Measurements from ENCODE around the gene ZNF230.

Gene ZNF230

DNA sequence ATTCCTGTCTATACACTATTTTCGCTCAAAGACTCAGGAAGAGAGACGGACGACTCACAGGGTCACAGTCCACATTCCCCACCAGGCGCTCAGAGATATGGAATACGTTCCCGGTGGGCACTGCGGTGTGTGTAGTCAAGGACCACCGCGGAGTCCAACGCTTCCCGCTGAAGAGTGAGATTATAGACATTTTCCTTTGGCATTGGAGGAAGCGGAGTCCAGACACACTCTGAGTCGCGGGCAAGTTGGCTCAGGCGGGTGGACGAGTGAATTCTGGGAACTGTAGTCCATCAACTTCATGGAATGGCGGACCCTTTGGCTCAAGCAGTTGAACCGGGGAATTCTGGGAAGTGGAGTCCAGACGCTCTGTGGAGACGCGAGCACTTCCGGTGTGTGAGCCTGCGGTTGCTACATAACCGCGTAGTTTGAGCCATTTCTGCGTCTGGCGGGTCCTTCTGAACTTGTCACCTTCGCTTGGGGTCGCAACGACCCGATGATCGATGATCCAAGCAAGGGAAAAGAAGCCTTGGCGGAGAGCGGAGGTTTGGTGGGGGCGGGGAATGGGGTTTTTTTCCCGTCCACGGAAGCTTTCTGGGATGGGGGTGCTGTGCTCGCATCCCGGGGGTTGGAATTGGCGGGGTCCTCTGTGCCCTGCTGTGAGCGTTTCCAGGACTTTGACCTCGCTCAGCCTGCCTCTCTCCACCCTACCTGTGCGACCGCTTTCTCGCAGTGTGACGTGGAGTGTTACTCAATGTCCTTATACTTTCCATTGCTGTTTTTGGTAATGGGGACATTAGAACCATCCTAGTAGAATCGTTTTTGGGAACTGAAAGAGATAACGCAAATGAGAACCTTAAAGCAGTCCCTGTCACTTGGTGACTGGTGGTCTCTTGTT is at the start of gene ZNF230:
ZNF230 (plus strand) TSS at position 392 of the 895 bp plus-strand sequence. CDS start 4,122 bp downstream, outside the sequence.
- DNase-seq = peak; percentile 96

DNA sequence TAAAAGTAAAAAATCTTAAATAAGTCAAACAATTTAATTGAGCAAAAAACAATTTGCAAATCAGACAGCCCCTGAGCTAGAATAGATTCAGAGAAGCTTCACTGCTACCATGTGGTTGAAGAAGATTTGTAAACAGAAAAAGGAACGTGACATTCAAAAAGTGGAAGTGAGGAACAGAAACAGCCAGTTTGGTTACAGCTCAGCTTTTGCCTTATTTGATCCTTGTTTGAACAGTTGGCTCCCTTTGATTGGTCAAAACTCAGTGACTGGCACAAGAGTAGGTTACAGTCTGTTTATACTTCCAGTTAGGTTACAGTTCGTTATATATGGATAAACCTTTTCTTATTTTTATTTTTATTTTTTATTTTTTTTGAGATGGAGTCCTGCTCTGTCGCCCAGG is 45.9 kb upstream of the ZNF230 start:
- DNase-seq = no peak

DNA sequence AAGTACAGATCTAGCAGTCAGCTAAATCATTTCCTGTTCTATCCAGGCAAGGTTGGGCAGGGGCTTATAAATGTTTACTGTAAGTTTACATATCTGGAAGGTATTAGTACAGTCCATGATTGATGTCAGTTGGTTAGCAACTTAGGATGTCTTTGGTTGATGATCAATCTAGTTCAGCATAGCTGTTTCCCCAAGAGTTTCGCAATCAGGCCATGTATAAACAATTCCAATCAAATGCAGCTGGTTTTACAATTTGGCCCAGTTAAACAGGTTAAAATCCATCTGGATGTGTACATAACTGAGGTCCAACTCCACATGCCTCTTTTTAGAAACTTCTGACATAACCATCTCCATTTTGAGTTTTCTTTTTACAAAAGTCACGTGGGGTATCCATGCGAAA is 44.9 kb upstream of the ZNF230 start:
- DNase-seq = no peak

DNA sequence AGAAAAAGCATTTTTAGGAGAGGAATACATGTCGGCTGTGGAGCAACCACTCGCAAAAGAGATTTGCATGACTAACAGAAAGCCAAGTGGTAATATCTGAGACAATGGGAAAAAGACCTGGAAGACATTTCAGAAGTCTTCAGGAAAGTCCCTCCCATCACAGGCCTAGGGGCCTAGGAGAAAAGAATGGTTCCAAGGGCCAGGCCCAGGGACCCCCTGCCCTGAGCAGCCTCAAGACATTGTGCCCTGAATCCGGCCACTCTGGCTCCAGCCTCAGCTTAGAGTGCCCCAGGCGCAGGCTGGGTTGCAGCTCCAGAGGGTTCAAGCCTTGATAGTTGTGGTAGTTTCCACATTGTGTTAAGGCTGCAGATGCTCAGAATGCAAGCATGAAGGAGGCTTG is 42.3 kb upstream of the ZNF230 start:
- DNase-seq = no peak

GRCh38 chr19:43966079-43966694 is 36.6 kb upstream of the ZNF230 start:
- no peak for DNase-seq

DNA sequence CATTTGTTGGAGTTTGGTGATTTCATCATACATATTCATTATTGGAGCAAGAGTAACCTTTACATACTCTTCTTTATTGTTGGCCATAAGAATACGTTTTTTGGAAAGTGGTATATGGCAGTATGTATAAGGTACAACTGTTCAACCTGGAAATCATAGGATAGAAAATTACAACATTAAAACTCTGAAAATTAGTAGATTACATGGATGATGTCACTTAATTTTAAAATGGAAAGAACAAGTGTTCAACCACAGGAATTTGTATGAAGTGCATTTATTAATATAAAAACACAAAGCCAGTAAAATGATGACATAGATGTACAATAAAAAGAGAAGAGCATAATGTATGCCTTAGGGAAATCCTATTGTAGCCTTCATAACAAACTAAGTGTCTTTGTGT is 26.0 kb upstream of the ZNF230 start:
- no peak for DNase-seq

DNA sequence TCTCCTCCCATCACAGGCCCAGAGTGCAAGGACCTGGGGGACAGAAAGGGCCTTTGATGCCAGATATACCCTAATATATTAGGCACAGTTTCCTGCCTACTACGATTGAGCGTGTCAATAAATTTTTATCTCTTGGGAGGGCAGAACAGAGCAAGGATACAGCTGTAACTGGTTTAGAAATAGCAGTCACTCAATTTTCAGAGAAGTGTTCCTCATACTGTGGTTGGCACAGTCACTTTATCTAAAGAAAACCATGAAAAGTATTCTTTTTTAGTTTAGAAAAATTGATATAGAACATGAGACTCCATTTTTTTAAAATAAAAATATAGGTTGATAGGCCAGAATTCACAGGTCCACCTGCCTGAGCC is 19.2 kb upstream of the ZNF230 start:
- DNase-seq = peak; percentile 36

DNA sequence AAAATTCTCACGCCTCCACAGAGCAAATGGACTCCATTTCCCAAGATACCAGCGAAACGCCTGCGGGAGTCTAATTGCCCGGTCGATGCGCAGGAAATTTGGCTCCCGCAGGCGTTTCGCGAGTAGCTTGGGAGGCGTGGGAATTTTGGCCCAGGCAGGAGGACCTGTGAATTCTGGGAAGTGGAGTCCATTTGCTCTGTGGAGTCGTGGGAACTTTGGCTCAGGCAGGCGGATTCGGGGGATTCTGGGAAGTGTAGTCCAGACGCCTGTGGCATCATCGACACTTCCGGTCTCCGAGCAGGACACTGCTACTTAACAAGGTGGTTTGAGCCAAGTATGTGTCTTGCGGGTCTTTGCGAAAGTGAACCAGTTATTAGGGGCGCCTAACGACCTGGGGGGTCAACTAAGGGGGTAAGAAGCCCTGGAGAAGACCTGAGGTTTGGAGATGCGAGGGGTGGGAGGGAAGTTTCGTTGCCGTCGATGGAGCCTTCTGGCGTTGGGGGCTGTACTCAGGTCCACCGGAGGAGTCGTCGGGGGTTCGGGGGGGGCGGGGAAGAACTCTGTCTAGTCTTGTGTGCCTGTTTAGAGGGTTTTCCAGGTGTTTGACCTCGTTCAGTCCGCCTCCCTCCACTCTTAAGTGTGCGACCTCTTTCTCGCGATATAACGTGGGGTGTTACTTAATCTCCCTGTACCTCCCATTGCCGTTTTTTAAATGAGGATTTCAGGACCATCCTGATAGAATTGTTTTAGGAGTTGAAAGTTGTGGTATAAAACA is 18.7 kb upstream of the ZNF230 start, which contains the start of gene ZNF155:
ZNF155 (plus strand) TSS at position 277 of the 775 bp plus-strand sequence. CDS start 4,356 bp downstream, outside the sequence.
- DNase-seq = peak; percentile 99

- DNase-seq = peak; percentile 68
These were observed 18.1 kb upstream of the ZNF230 start for GRCh38 chr19:43984687-43985000.

DNA sequence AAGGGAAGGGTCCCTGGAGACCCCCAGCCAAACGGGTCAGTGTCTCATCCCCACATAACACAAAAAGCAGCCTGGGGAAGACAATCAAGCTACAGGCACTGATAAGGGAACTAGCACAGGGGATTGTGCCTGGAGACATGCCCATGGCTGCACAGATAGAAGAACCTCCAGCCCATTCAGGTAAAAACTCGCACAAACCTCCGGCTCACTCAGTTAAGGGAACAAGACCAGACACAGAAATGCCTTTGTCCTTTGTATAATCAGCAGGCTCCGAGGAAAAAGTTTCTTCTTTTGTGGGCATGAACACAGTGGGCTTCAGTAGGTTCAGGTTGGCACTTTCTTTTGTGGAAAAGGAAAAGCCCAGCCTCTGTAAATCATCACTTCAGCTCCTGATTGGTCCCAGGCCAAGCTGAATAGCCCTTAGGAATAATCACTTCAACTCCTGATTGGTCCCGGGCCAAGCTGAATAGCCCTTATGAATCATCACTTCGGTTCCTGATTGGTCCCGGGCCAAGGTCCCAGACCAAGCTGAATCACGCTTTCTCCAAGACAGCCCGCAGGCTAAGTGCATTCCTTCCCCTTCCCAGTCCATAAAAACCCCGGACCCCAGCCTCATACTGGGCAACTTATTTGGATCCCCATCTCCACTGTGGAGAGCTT is 5.0 kb upstream of the ZNF230 start:
- DNase-seq = no peak

- no peak for DNase-seq
These were observed 568 bp upstream of the ZNF230 start for GRCh38 chr19:44002212-44002565.

GRCh38 chr19:44003461-44004009 is 778 bp downstream of the ZNF230 start:
- peak; percentile 41 for DNase-seq

DNA sequence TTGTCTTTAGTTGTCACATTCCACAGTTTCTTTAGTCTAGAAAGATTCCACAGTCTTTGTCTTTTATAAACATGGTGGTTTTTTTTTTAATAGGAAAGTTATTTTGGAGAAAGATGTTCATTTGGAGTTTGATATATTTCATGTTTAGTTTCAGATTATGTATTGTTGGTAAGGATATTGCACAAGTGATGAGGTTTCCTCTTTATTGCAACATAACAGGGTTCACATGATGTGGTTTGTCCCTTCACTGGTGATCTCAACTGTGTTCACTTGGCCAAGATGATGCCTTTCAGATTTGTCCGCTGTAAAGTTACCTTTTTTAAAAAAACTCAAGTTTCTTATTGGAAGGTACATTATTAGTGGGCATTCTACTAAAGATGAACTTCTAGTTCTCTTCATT is 3.2 kb downstream of the ZNF230 start:
- DNase-seq = no peak

GRCh38 chr19:44007473-44007872 is 4.7 kb downstream of the ZNF230 start:
- DNase-seq = no peak

- no peak for DNase-seq
These were observed 7.7 kb downstream of the ZNF230 start for GRCh38 chr19:44010468-44010867.

GRCh38 chr19:44019498-44019897 is 16.7 kb downstream of the ZNF230 start:
- DNase-seq = no peak

DNA sequence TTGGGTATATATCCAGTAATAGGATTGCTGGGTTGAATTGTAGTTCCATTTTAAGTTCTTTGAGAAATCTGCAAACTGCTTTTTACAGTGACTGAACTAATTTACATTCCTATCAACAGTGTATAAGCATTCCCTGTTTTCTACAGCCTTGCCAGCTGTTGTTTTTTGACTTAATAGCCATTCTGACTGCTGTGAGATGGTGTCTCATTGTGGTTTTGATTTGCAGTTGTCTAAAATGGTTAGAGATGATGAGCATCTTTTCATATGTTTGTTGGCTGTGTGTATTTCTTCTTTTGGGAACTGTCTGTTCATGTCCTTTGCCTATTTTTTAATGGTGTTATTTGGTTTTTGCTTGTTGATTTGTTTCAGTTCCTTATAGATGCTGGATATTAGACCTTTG is 18.5 kb downstream of the ZNF230 start:
- no peak for DNase-seq

GRCh38 chr19:44024900-44025216 is 22.1 kb downstream of the ZNF230 start:
- no peak for DNase-seq

DNA sequence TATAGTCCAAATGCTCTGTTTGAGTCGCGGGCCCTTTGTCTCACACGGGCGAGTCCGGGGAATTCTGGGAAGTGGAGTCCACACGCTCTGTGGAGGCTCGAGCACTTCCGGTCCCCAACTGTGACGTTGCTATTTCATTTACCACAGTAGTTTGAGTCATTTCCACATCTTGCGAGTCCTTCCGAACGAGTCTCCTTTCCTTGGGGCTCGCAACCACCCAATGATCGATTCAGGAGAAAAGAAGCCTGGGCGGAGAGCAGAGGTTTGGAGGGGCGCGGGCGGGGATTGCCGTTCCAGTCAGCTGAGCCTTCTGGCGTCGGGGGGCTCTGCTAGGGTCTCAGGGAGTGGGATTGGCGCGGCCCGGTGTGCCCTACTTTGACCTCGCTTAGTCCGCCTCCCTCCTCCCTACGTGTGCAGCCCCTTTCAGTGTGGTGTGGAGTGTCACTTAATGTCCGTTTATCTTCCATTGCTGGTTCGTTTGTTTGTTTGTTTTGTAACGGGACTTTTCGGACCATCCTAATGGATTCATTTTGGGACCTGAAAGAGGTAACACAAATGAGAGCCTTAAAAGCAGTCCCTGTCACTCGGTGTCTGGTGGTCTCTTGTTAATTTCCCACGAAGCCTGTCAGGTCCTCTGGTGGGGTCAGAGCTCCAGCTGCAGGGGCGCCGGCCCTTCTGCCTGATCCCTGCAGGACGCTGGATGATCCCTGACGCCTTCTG is 22.6 kb downstream of the ZNF230 start, which contains the start of gene ZNF222:
ZNF222 (plus strand) TSS at position 163 of the 720 bp plus-strand sequence; CDS start at position 221, 58 bp downstream.
- DNase-seq = peak; percentile 89

DNA sequence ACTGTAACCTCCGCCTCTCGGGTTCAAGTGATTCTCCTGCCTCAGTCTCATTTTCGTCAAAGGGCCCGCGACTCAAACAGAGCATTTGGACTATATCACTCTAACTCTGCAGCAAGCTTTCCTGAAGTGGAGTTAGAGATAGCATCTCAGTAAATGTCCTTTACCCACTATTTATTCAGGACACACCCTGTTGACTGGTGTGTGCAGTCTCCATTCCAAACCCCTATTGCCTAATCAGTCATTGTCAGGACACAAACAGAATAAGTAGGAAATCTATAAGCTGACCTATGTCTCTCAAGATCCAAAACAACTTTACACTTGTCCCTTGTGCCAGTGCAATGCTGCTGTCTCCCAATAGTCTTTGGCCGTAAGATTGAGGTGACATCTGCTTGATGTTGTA is 23.9 kb downstream of the ZNF230 start:
- DNase-seq = no peak

- no peak for DNase-seq
These were observed 29.3 kb downstream of the ZNF230 start for GRCh38 chr19:44032001-44032610.

- no peak for DNase-seq
These were observed 39.4 kb downstream of the ZNF230 start for GRCh38 chr19:44042147-44042546.
